ENCODE measurements around the gene TENT5C.
A peak's percentile ranks its signal among the peaks of the same experiment; 100 is the strongest.
"Not testable (repeated sequence)": the region's sequence is repeated elsewhere in the genome, so short reads cannot be mapped to it uniquely, and the experiment has no call there.

Gene TENT5C

DNA sequence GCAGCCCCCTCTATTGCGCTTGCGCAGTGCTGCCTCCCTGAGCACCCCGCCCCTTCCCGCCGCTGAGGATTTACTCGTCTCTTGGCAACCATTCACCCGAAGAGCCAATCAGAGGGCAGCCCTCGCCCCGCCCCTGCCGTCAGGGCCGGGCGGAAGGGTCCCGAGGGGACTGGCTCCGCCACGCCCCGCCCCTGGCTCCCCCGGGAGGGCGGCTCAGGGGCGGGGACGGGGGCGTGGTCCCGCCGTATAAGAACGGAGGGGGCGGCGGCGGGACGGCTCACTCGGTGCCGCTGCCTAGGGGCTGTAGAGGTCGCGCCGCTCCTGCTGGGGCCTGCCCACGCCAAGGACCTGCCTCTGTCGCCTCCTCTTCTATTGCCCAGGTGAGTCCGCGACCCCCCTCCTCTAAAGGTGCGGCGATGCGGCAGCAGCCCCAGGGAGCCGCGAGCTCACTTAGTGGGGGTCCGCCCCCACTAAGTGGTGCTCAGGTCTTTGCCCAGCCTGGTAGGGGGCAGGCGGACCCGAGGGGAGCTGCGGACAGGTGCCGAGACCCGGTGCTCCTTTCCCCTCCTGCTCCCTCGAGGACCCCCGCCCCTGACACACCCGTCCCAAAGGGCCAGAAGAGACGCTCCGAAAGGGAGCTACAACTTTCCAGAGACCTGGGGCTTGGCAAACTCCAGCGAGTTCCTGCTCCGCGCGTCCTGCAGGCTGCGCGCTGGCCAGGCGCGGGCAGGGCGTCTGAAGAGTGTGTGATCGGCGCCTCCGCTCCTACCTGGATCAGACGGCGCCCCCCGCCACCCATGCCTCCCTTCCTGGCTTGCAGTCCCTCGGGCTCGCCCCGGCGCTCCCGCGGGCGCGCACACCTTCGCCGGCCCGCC is at the start of gene TENT5C:
Gene TENT5C (plus strand): TSS at position 275 of the 875 bp plus-strand sequence. CDS start 16,821 bp downstream, outside the sequence.
- peak; percentile 96 for DNase-seq (ENCODE audit: low spot score)

GRCh38 chr1:117556341-117556740 is 49.5 kb upstream of the TENT5C start:
- DNase-seq (ENCODE audit: low spot score), result no peak

GRCh38 chr1:117556976-117557375 is 48.9 kb upstream of the TENT5C start:
- no peak for DNase-seq (ENCODE audit: low spot score)

DNA sequence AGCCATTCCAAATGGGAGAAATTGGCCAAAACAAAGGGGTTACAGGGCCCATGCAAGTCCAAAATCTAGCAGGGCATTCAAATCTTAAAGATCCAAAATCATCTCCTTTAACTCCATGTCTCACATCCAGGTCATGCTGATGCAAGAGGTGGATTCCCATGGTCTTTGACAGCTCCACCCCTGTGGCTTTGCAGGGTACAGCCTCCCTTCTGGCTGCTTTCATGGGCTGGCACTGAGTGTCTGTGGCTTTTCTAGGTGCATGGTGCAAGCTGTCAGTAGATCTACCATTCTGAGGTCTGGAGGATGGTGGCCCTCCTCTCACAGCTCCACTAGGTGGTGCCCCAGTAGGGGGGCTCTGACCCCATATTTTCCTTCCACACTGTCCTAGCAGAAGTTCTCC is 47.4 kb upstream of the TENT5C start:
- not testable (repeated sequence) for DNase-seq (ENCODE audit: low spot score)

DNA sequence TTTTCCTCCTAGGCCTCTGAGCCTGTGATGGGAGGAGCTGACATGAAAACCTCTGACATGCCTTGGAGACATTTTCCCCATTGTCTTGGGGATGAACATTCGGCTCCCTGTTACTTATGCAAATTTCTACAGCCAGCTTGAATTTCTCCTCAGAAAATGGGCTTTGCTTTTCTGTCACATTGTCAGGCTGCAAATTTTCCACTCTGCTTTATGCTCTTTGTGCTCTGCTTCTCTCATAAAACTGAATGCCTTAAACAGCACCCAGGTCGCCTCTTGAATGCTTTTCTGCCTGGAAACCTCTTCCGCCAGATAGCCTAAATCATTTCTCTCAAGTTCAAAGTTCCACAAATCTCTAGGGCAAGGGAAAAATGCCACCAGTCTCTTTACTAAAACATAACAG is 46.7 kb upstream of the TENT5C start:
- DNase-seq (ENCODE audit: low spot score), result no peak

GRCh38 chr1:117559985-117560384 is 45.9 kb upstream of the TENT5C start:
- DNase-seq (ENCODE audit: low spot score), result no peak

GRCh38 chr1:117561071-117561470 is 44.8 kb upstream of the TENT5C start:
- no peak for DNase-seq (ENCODE audit: low spot score)

GRCh38 chr1:117561551-117561950 is 44.3 kb upstream of the TENT5C start:
- DNase-seq (ENCODE audit: low spot score), result no peak

GRCh38 chr1:117562581-117563491 is 43.0 kb upstream of the TENT5C start:
- no peak for DNase-seq (ENCODE audit: low spot score)

DNA sequence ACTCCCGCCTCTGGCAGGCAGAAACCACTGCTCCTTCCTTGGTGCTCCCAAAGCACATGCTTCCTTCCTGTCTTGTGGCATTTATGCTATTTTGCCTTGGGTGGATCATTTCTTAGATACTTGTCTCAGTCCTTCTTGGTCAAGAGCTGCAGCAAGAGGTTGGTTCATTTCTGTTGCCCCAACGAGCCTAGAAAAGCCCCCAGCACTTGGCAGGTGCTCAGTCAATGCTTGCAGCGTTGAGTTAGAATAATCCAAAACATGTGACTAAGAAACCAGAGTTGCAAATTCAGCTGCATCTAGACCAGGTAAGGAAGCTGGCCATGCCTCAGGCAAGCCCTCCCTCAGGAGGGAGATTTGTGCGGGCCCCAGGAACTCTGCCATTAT is 42.4 kb upstream of the TENT5C start:
- DNase-seq (ENCODE audit: low spot score), result no peak

DNA sequence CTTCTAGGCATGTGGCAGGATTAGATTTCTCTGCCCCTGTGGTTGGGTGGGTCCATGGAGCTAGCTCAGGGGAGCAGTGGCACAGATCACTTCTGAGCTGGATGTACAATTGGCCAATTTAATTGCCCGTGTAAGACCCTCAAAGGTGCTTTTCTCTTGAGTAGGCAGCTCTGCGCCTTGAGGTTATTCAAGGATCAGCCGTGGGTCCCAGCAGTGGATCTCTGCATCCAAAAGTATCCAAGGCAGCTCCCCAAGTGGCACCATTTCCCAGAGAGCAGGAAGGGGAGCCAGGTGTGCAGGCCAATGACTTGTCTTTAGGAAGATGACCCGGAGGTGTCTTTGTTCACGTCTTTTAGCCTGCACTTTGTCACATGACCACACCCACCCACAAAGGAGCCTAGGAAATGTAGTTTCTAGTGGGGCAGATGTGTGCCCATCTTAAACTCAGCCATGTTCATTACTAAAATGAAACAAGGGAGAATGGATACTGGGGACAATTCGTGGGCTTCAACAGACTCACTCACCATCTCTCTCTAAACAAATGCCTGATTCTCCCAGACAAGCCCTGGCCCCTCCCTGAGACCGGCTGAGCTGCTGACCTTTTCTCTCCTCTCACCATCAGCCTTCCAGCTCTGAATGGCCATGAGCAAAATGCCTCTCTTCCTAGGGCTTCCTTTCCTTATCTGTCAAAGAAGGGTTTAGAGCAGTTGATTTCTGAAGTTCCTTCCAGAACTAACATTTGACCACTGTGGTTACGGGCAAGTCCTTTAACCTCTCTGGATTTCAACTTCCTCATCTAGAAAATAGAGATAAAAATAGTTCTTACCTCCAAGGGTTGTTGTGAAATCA is 41.4 kb upstream of the TENT5C start:
- DNase-seq (ENCODE audit: low spot score), result no peak

GRCh38 chr1:117565076-117565556 is 40.7 kb upstream of the TENT5C start:
- no peak for DNase-seq (ENCODE audit: low spot score)

GRCh38 chr1:117565745-117566455 is 39.9 kb upstream of the TENT5C start:
- DNase-seq (ENCODE audit: low spot score), result no peak

GRCh38 chr1:117566556-117566955 is 39.3 kb upstream of the TENT5C start:
- no peak for DNase-seq (ENCODE audit: low spot score)

GRCh38 chr1:117567435-117567834 is 38.4 kb upstream of the TENT5C start:
- no peak for DNase-seq (ENCODE audit: low spot score)

DNA sequence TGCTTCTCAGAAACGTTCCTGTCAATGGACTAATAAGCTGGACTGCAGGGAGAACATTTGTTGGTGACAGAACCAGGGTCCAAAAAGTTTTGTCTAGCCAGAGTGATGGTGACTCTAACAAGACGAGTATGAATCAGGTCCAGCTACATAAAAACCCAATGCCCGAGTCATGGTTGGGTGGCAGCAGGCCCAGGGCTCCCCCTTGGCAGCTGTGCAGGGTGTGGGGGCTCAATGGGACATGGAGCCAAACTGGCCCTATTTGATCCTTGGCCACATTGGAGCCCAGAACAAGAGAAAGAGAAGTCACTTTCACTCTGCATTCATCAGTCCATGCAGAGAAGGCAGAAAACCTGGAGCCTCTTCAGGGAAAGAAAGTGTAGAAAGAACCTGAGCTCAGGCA is 37.9 kb upstream of the TENT5C start:
- no peak for DNase-seq (ENCODE audit: low spot score)

- no peak for DNase-seq (ENCODE audit: low spot score)
These were observed 36.8 kb upstream of the TENT5C start for GRCh38 chr1:117568999-117569398.

DNA sequence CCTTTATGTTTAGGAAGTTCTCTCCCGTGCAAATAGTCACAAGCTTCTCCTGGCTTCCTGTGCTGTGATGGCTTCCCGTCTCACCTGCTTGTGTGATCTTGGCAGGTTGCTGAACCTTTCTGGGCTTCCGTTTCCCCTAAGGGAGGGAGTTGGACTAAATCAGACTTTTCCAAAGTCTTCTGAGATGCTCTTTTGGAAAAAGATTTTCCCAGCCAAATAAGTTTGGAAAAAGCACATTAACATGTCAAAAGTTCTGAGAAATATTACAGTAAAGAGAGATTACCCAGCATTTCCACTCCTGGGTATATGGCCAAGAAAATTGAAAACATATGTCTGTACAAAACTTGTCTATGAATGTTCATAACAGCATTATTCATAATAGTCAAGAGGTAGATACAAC is 36.0 kb upstream of the TENT5C start:
- DNase-seq (ENCODE audit: low spot score), result no peak

GRCh38 chr1:117570988-117571409 is 34.8 kb upstream of the TENT5C start:
- no peak for DNase-seq (ENCODE audit: low spot score)

DNA sequence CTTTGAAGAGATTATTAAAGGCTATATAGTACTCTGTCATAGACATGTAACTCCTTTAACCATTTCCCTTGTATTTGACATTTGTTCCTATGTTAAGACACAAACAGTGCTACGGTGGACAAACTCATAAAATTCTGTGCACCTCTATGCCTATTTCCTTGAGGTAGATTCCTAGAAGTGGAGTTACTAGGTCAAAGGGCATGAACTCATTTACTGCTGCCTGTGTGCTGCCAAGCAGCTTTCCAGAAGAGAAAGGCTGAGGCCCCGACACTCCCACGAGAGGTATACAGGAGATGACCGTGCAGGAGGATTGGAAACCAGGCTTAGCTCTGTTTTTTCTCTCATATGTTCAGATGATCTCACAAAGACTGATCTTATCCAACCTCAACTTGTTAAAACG is 34.4 kb upstream of the TENT5C start:
- no peak for DNase-seq (ENCODE audit: low spot score)

DNA sequence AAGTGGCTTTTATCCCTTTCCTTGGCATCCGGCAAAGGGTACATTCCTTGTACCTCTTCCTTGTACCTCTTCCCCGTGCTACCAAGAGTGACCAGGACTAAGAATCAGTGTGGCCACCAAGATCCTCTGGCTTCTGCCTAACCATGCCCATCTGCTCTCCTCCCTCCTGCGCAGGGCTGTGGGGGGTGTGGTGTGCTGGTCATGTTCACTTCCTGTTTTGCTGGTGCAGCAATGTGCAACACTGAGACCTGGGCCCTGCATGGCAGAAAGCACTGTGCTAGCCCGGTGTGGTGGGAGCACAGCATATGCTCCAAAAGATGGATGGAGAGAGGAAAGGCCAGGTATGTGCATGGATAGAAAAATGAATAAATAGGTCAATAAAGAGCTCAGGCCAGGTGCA is 33.3 kb upstream of the TENT5C start:
- DNase-seq (ENCODE audit: low spot score), result no peak

All from putamen (tissue), 1 donor.